Left ventricle myocardium inferior (tissue), 1 donor: Measurements from ENCODE around the gene MYLK2. TPM values are rescaled to one million over a fixed set of nuclear protein-coding genes. Genes with fewer than 3 reads are reported as not detected.

Experiments used
- DNase-seq: peaks from one replicate; pipeline ENCODE4 v3.0.0-alpha.2; 2020
- H3K27ac ChIP-seq: fragments of 200-600 bp; replicated peaks from 2 replicates; pipeline ENCODE4 v1.8.0; 2021
- H3K27me3 ChIP-seq: fragments of 200-600 bp; 2 replicates; pipeline ENCODE4 v1.8.0; 2021; ENCODE audit warnings: low read depth
- H3K36me3 ChIP-seq: fragments of 200-600 bp; 2 replicates; pipeline ENCODE4 v1.8.0; 2021
- H3K4me1 ChIP-seq: fragments of 200-600 bp; 2 replicates; pipeline ENCODE4 v1.8.0; 2021
- H3K4me3 ChIP-seq: fragments of 200-600 bp; 2 replicates; pipeline ENCODE4 v1.8.0; 2021; ENCODE audit warnings: mild to moderate bottlenecking, moderate library complexity
- H3K9me3 ChIP-seq: fragments of 200-600 bp; replicated peaks from 2 replicates; pipeline ENCODE4 v1.8.0; 2021
- CTCF ChIP-seq: fragments of 200-600 bp; IDR thresholded peaks from 2 replicates; pipeline ENCODE4 v1.8.0; 2021; ENCODE audit warnings: antibody characterized with exemption, mild to moderate bottlenecking, borderline replicate concordance
- intact Hi-C: fragments of 100-400 bp; cut with micrococcal nuclease; formaldehyde crosslinking; loops from one replicate; pipeline ENCODE4 v1.11.0; 2022
- total RNA-seq: library from RNA; stranded (reverse); fragmentation: NEBNext Ultra II Directional; extraction: Animal tissue kit (Norgen Biotek cat#: 25700); gene quantifications from one replicate; pipeline ENCODE4 v1.2.1, GENCODE V29; 2021
- donor health status: DM: no; HTN: yes; CAD: no; lungs with severe emphysema.

Gene MYLK2
- total RNA-seq, 1 donor from 2014 or later: 0.25 TPM

GRCh38 chr20:31840906-31841816, 22.0 kb downstream of the MYLK2 start:
- H3K4me3 ChIP-seq: no peak overlapping the region
- peaks cover 64% of the 10 kb centered on the region for H3K4me1 ChIP-seq
- no peak for TF ChIP-seq CTCF
- intact Hi-C loops: no loop called here
- no peak for DNase-seq
- no peaks in the 10 kb centered on the region for H3K9me3 ChIP-seq
- peaks cover 5% of the 10 kb centered on the region for H3K27me3 ChIP-seq
- H3K27ac ChIP-seq: peak overlapping the region; percentile 87
- no peaks in the 10 kb centered on the region for H3K36me3 ChIP-seq

- no peak for DNase-seq
Measured at GRCh38 chr20:31841928-31842327, 22.8 kb downstream of the MYLK2 start.

GRCh38 chr20:31842471-31843157, 23.5 kb downstream of the MYLK2 start:
- peaks cover 52% of the 10 kb centered on the region for H3K4me1 ChIP-seq

More at GRCh38 chr20:31841928-31842327, 22.8 kb downstream of the MYLK2 start:
- H3K4me3 ChIP-seq: peak overlapping the region; percentile 64
- H3K27ac ChIP-seq: peak overlapping the region; percentile 87
- intact Hi-C loops: no loop called here
- TF ChIP-seq CTCF: no peak
- no peaks in the 10 kb centered on the region for H3K9me3 ChIP-seq
- peaks cover 59% of the 10 kb centered on the region for H3K4me1 ChIP-seq
- peaks cover 5% of the 10 kb centered on the region for H3K27me3 ChIP-seq
- no peaks in the 10 kb centered on the region for H3K36me3 ChIP-seq

GRCh38 chr20:31843288-31843687, 24.1 kb downstream of the MYLK2 start:
- peaks cover 46% of the 10 kb centered on the region for H3K4me1 ChIP-seq
- peaks cover 9% of the 10 kb centered on the region for H3K27me3 ChIP-seq
- H3K27ac ChIP-seq: peak overlapping the region; percentile 87
- no peak for DNase-seq
- peak overlapping the region; percentile 64 for H3K4me3 ChIP-seq
- intact Hi-C loops: no loop called here
- H3K36me3 ChIP-seq: no peaks in the 10 kb centered on the region
- TF ChIP-seq CTCF: no peak
- no peaks in the 10 kb centered on the region for H3K9me3 ChIP-seq

More at GRCh38 chr20:31842471-31843157, 23.5 kb downstream of the MYLK2 start:
- no peaks in the 10 kb centered on the region for H3K36me3 ChIP-seq
- H3K9me3 ChIP-seq: no peaks in the 10 kb centered on the region
- peaks cover 5% of the 10 kb centered on the region for H3K27me3 ChIP-seq
- no peak for TF ChIP-seq CTCF
- peak overlapping the region; percentile 64 for H3K4me3 ChIP-seq
- peak overlapping the region; percentile 87 for H3K27ac ChIP-seq
- intact Hi-C loops: no loop called here
- peak; percentile 77 for DNase-seq

GRCh38 chr20:31843881-31844280, 24.7 kb downstream of the MYLK2 start:
- DNase-seq: no peak
- no peaks in the 10 kb centered on the region for H3K9me3 ChIP-seq
- peak overlapping the region; percentile 87 for H3K27ac ChIP-seq
- peaks cover 40% of the 10 kb centered on the region for H3K4me1 ChIP-seq
- H3K27me3 ChIP-seq: peaks cover 15% of the 10 kb centered on the region
- peak overlapping the region; percentile 64 for H3K4me3 ChIP-seq
- intact Hi-C loops: no loop called here
- no peak for TF ChIP-seq CTCF
- no peaks in the 10 kb centered on the region for H3K36me3 ChIP-seq
